ENCODE measurements around the gene MORN2. TPM values are rescaled to one million over a fixed set of nuclear protein-coding genes. Genes with fewer than 3 reads are reported as not detected.

The MORN2 gene
- polyA plus RNA-seq, 2 of the 4 experiments (the other 2 are of a cell fraction) = 44.7 to 54.7 TPM

- ChIA-PET CTCF (interaction anchor here (1.3 to 1.6 kb wide), 2 partner anchors 13 to 33 kb away, joined by 3 to 6 read pairs; no protein-coding TSS in a partner anchor), POLR2A (interaction anchor here (1.5 kb wide), 1 partner anchor 156 kb away, joined by 3 read pairs; the partner anchor contains the start of gene SRSF7)
- Histone ChIP-seq H3K4me2 (no peak overlapping the region), H3K4me1 (no peaks in the 10 kb centered on the region), H3K9me3 (no peaks in the 10 kb centered on the region), H3K4me3 (no peak overlapping the region), H3K27ac (no peak overlapping the region)
- FAIRE-seq (no peak), DNase-seq (ENCODE audit: low read depth in 1 of 2, low spot score in 1 of 2) (no peak), ATAC-seq (no peak)
- TF ChIP-seq USF2 (IDR thresholded peaks at IDR 0.05) (no peak), CBX8 (IDR thresholded peaks at IDR 0.05) (no peak), ZFP36 (IDR thresholded peaks at IDR 0.05; ENCODE audit: borderline replicate concordance, partially characterized antibody) (no peak)
- 55% methylated on average over 1 of the region's 1 CpG for WGBS (ENCODE audit: missing lambda C conversion rate)
These were observed 31.5 kb downstream of the MORN2 start for GRCh38 chr2:38907242-38907641.

GRCh38 chr2:38907743-38908562 lies 32.2 kb downstream of the MORN2 start:
- no peak for DNase-seq (ENCODE audit: low read depth in 1 of 2, low spot score in 1 of 2)

More at GRCh38 chr2:38907743-38908562, 32.2 kb downstream of the MORN2 start:
- ATAC-seq (no peak), FAIRE-seq (no peak)
- Histone ChIP-seq H3K4me2 (no peak overlapping the region), H3K27ac (no peak overlapping the region), H3K4me3 (no peak overlapping the region), H3K9me3 (no peaks in the 10 kb centered on the region), H3K4me1 (no peaks in the 10 kb centered on the region)
- WGBS (ENCODE audit: missing lambda C conversion rate) = 75% methylated on average over 2 of the region's 2 CpGs
- CTCF ChIA-PET = interaction anchor here (1.6 kb wide), 1 partner anchor 14 kb away, joined by 6 read pairs; no protein-coding TSS in a partner anchor
- TF ChIP-seq BCL3 (IDR thresholded peaks at IDR 0.05) (no peak), POLR2A (IDR thresholded peaks at IDR 0.05; ENCODE audit: low read length) (no peak), USF2 (IDR thresholded peaks at IDR 0.05) (no peak), RNF2 (IDR thresholded peaks at IDR 0.05; ENCODE audit: borderline replicate concordance, low read depth) (no peak), REST (IDR thresholded peaks at IDR 0.05) (no peak)
- POLR2A ChIA-PET = interaction anchor here (1.5 kb wide), 1 partner anchor 157 kb away, joined by 3 read pairs; the partner anchor contains the start of gene SRSF7
